ENCODE results near the gene RNF111. TPM values are rescaled to one million over a fixed set of nuclear protein-coding genes. Genes with fewer than 3 reads are reported as not detected.

The RNF111 gene
- polyA plus RNA-seq, 1 experiment = 28.7 TPM

DNA sequence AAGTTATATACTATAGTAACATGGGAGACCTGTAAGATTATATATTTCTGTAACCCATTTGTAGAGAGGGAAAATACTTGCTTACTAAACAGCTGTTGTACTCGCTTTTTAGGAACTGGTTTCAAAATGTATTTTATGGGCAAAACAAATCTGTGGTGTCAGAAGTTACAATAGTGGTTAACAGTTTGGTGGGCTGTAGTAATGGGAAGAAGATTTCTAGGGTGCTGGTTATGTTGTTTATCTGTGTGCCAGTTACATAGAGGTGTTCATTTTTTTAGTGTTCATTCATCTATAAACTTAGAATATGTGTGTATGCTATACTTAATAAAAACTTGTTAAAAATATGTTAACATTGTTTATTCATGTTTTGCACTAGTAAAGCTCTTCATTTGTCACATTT is 42.1 kb downstream of the RNF111 start:
- ChIA-PET CTCF (interaction anchor here (0.8 to 1.6 kb wide), 4 partner anchors 9 to 36 kb away, joined by 3 to 4 read pairs (median 3); no protein-coding TSS in a partner anchor), POLR2A (no interaction called here)
- no peak for DNase-seq (ENCODE audit: low read depth)
- no peaks in the 10 kb centered on the region for H3K27me3 ChIP-seq (ENCODE audit: control insufficient read depth, insufficient read depth, low read length)
- TF ChIP-seq, protein P1, sequence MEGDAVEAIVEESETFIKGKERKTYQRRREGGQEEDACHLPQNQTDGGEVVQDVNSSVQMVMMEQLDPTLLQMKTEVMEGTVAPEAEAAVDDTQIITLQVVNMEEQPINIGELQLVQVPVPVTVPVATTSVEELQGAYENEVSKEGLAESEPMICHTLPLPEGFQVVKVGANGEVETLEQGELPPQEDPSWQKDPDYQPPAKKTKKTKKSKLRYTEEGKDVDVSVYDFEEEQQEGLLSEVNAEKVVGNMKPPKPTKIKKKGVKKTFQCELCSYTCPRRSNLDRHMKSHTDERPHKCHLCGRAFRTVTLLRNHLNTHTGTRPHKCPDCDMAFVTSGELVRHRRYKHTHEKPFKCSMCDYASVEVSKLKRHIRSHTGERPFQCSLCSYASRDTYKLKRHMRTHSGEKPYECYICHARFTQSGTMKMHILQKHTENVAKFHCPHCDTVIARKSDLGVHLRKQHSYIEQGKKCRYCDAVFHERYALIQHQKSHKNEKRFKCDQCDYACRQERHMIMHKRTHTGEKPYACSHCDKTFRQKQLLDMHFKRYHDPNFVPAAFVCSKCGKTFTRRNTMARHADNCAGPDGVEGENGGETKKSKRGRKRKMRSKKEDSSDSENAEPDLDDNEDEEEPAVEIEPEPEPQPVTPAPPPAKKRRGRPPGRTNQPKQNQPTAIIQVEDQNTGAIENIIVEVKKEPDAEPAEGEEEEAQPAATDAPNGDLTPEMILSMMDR (IDR thresholded peaks at IDR 0.05; ENCODE audit: insufficient read depth, low read depth, low read length) = no peak
- no peak overlapping the region for H3K4me3 ChIP-seq (ENCODE audit: low read depth, low read length)
- H3K36me3 ChIP-seq (ENCODE audit: control insufficient read depth, insufficient read depth, low read length) = peaks cover 2% of the 10 kb centered on the region

- no peaks in the 10 kb centered on the region for H3K27me3 ChIP-seq (ENCODE audit: control insufficient read depth, insufficient read depth, low read length)
- no peak for DNase-seq (ENCODE audit: low read depth)
- TF ChIP-seq, protein P1 (IDR thresholded peaks at IDR 0.05; ENCODE audit: insufficient read depth, low read depth, low read length) = no peak
- peaks cover 2% of the 10 kb centered on the region for H3K36me3 ChIP-seq (ENCODE audit: control insufficient read depth, insufficient read depth, low read length)
- POLR2A ChIA-PET = no interaction called here
- CTCF ChIA-PET = no interaction called here
- H3K4me3 ChIP-seq (ENCODE audit: low read depth, low read length) = no peak overlapping the region
Measured at GRCh38 chr15:59035201-59035600, 47.7 kb downstream of the RNF111 start.

DNA sequence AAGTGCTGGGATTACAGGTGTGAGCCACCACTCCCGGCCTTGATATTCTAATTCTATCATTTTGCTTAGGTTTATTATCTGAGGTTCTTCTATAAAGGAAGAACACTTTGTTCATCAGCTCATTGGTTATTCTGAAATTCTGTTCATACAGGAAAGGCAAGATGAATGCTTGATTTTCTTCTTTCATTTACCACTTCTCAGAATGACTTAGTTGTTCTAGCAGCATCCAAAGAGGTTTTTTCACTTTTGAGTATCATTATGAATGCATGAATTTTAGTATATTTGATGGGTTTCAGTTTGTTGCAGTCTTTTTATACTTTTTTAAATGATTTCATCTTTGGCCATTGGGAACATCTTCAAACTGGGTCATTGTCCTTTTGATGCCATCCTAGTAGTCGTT is 51.8 kb downstream of the RNF111 start:
- no peaks in the 10 kb centered on the region for H3K36me3 ChIP-seq (ENCODE audit: control insufficient read depth, insufficient read depth, low read length)
- ChIA-PET CTCF (interaction anchor here (0.6 to 1.0 kb wide), 3 partner anchors 10 to 115 kb away, joined by 3 read pairs; no protein-coding TSS in a partner anchor), POLR2A (no interaction called here)
- DNase-seq (ENCODE audit: low read depth) = no peak
- TF ChIP-seq, protein P1 (IDR thresholded peaks at IDR 0.05; ENCODE audit: insufficient read depth, low read depth, low read length) = no peak
- no peaks in the 10 kb centered on the region for H3K27me3 ChIP-seq (ENCODE audit: control insufficient read depth, insufficient read depth, low read length)
- H3K4me3 ChIP-seq (ENCODE audit: low read depth, low read length) = no peak overlapping the region

DNA sequence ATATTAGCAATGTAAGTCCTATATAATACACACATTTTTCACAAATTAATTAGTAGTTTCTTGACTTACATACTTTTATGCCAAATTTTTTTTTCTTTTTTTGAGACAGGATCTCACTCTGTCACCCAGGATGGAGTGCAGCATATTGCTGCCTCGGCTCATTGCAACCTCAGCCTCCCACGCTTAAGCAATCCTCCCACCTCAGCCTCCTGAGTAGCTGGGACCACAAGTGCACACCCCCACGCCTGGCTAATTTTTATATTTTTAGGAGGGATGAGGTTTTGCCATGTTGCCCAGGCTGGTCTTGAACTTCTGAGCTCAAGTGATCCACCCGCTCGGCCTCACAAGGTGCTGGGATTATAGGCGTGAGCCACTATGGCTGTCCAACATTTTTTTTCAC is 54.6 kb downstream of the RNF111 start:
- Histone ChIP-seq H3K27me3 (ENCODE audit: control insufficient read depth, insufficient read depth, low read length) (no peaks in the 10 kb centered on the region), H3K36me3 (ENCODE audit: control insufficient read depth, insufficient read depth, low read length) (no peaks in the 10 kb centered on the region), H3K4me3 (ENCODE audit: low read depth, low read length) (no peak overlapping the region)
- POLR2A ChIA-PET = no interaction called here
- no peak for DNase-seq (ENCODE audit: low read depth)
- TF ChIP-seq, protein P1 (IDR thresholded peaks at IDR 0.05; ENCODE audit: insufficient read depth, low read depth, low read length) = no peak
- CTCF ChIA-PET = interaction anchor here (0.7 kb wide), 1 partner anchor 818 kb away, joined by 4 read pairs; no protein-coding TSS in a partner anchor

DNA sequence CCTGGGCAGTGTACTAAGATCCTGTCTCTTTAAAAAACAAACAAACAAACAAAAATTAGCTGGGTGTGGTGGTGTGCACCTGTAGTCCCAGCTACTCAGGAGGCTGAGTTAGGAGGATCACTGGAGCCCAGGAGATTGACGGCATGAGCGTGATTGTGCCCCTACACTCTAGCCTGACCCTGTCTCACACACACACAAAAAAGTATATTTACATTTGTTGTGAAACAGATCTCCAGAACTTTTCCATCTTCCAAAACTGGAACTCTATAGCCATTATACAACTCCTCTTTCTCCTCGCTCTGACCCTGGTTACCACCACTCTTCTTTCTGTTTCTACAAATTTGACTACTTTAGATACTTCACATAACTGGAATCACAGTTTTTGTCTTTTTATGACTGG is 61.4 kb downstream of the RNF111 start:
- CTCF ChIA-PET = interaction anchor here (0.6 to 1.9 kb wide), 4 partner anchors 10 to 19 kb away, joined by 3 to 4 read pairs (median 4); no protein-coding TSS in a partner anchor
- no peak overlapping the region for H3K4me3 ChIP-seq (ENCODE audit: low read depth, low read length)

More for the DNA sequence above, 61.4 kb downstream of the RNF111 start:
- H3K27me3 ChIP-seq (ENCODE audit: control insufficient read depth, insufficient read depth, low read length) = no peaks in the 10 kb centered on the region
- DNase-seq (ENCODE audit: low read depth) = no peak
- POLR2A ChIA-PET = no interaction called here
- no peaks in the 10 kb centered on the region for H3K36me3 ChIP-seq (ENCODE audit: control insufficient read depth, insufficient read depth, low read length)
- TF ChIP-seq, protein P1 (IDR thresholded peaks at IDR 0.05; ENCODE audit: insufficient read depth, low read depth, low read length) = no peak

Measured in BJ (cell line).